Subcutaneous preadipocyte (primary cell): ENCODE measurements around the gene TM2D1. TPM values are rescaled to one million over a fixed set of nuclear protein-coding genes. Genes with fewer than 3 reads are reported as not detected.

Experiments
- total RNA-seq: library from RNA; depleted of rRNA; stranded (reverse); fragments of >200 nt; gene quantifications from 2 replicates; pipeline ENCODE4 v1.2.3, GENCODE V29; 2012

TM2D1 gene
- total RNA-seq = 26.8 and 36.7 TPM in 2 replicates

GRCh38 chr1:61724813-61725694 is at the start of gene TM2D1:
TSS of gene TM2D1 (minus strand) at chr1:61725141. CDS start at chr1:61725120, 21 bp downstream.

GRCh38 chr1:61741711-61742619 is 17.0 kb upstream of the TM2D1 start, which contains the start of gene PATJ:
TSS of gene PATJ (plus strand) at chr1:61742480. CDS start at chr1:61762893, 20,413 bp downstream.

Other genes starting within 250 kb of the TM2D1 start
- gene PATJ, start 17.3 kb upstream of the TM2D1 start, total RNA-seq = 3.5 and 3.7 TPM in 2 replicates